K562 (cell line): Measurements from ENCODE around the gene NXF1. TPM values are rescaled to one million over a fixed set of nuclear protein-coding genes. Genes with fewer than 3 reads are reported as not detected.

Source experiments
- ATAC-seq: fragments of 200-7000 bp; cut with Tn5 transposase; 3 replicates; pipeline ENCODE4 v1.9.1; 2020; ENCODE audit warnings: moderate library complexity
- BruUV-seq: library from RNA; stranded (reverse); fragments of 400-500 nt; replicated peaks from 2 replicates; lab custom pipeline; 2021; lab: Mats Ljungman, UMichigan
- CTCF ChIA-PET: fragments of 300-600 bp; formaldehyde crosslinking; extraction: SDS; loops from one replicate; lab custom pipeline; 2021; ENCODE audit warnings: low intra/inter-chr PET ratio; lab: Yijun Ruan, JAX
- POLR2A ChIA-PET: fragments of 300-600, 350-650 bp; sonication (Branson Sonifier 250); formaldehyde crosslinking; extraction: SDS; loops from one replicate; lab custom pipeline; 2021; ENCODE audit warnings: antibody characterized with exemption, inconsistent platforms; lab: Yijun Ruan, JAX
- DNase-seq, 4 experiments: peaks; one replicate each; pipeline versions ENCODE4 v3.0.0 to v3.0.0-alpha.2; 2011 to 2018; ENCODE audit warnings: low spot score in 3 of 4, mixed read lengths in 3 of 4; ENCODE audit errors: extremely low read depth in 1 of 4
- FAIRE-seq: peaks from 2 replicates; lab custom pipeline; 2011; peaks lifted over from hg19 to GRCh38; lab: Jason Lieb, UNC
- H2AFZ ChIP-seq: 2 replicates; pipeline ENCODE4 v1.6.0; 2011; ENCODE audit warnings: low read depth, low read length, control low read depth, inconsistent platforms
- H3K27ac ChIP-seq: fragments of 200-600 bp; 3 replicates; pipeline ENCODE4 v1.8.0; 2011; ENCODE audit warnings: low read depth, mild to moderate bottlenecking, control low read depth, inconsistent platforms, low read length, moderate library complexity, mixed read lengths; ENCODE audit errors: extremely low read depth
- H3K27me3 ChIP-seq, 2 experiments: fragments of 300-600 bp in 1 of 2; 2 replicates in 1 of 2; 3 replicates in 1 of 2; pipeline versions ENCODE4 v1.6.0 to v1.8.0; 2011; ENCODE audit warnings: inconsistent platforms in 2 of 2, low read length in 2 of 2, mild to moderate bottlenecking in 1 of 2, mixed read lengths in 1 of 2, moderate library complexity in 1 of 2; ENCODE audit not compliant: control insufficient read depth in 2 of 2, insufficient read depth in 2 of 2
- H3K36me3 ChIP-seq: fragments of 300-600 bp; 3 replicates; pipeline ENCODE4 v1.8.0; 2011; ENCODE audit warnings: mild to moderate bottlenecking, low read length, inconsistent platforms; ENCODE audit not compliant: control insufficient read depth, insufficient read depth
- H3K4me1 ChIP-seq, 2 experiments: fragments of 200-600 bp in 1 of 2; replicated peaks in 1 of 2; 2 replicates in 1 of 2; 3 replicates in 1 of 2; pipeline versions ENCODE4 v1.5.1 to v1.8.0; 2011; ENCODE audit warnings: inconsistent platforms in 2 of 2, low read length in 2 of 2, mild to moderate bottlenecking in 1 of 2, mixed read lengths in 1 of 2, moderate library complexity in 1 of 2; ENCODE audit not compliant: control insufficient read depth in 2 of 2, insufficient read depth in 2 of 2
- H3K4me2 ChIP-seq: 2 replicates; pipeline ENCODE4 v1.6.1; 2011; ENCODE audit warnings: low read length, control low read depth, inconsistent platforms, mixed read lengths; ENCODE audit not compliant: insufficient read depth
- H3K4me3 ChIP-seq: fragments of 200-600 bp; sonication (generic), shearing (Covaris generic); 2 replicates; pipeline ENCODE4 v1.5.1; 2016; ENCODE audit warnings: control low read depth, inconsistent platforms
- H3K79me2 ChIP-seq: fragments of 200-600 bp; 3 replicates; pipeline ENCODE4 v1.8.0; 2011; ENCODE audit warnings: low read length, inconsistent platforms; ENCODE audit not compliant: control insufficient read depth, insufficient read depth
- H3K9ac ChIP-seq, 2 experiments: 2 replicates each; pipeline versions ENCODE4 v1.6.0 to v1.6.1; 2011; ENCODE audit warnings: low read depth in 2 of 2, low read length in 2 of 2, control low read depth in 1 of 2, inconsistent platforms in 1 of 2, mild to moderate bottlenecking in 1 of 2, mixed read lengths in 1 of 2; ENCODE audit not compliant: insufficient read depth in 1 of 2
- H3K9me1 ChIP-seq: one replicate; pipeline ENCODE4 v1.6.0; 2011; ENCODE audit warnings: inconsistent platforms, mild to moderate bottlenecking, low read length, moderate library complexity; ENCODE audit not compliant: control insufficient read depth, insufficient read depth
- H3K9me3 ChIP-seq: replicated peaks from 2 replicates; pipeline ENCODE4 v1.5.1; 2011; ENCODE audit warnings: low read depth, low read length, inconsistent platforms; ENCODE audit not compliant: control insufficient read depth, insufficient read depth
- H4K20me1 ChIP-seq: replicated peaks from 2 replicates; pipeline ENCODE4 v1.6.1; 2011; ENCODE audit warnings: low read length, inconsistent platforms, mixed read lengths; ENCODE audit not compliant: control insufficient read depth, insufficient read depth
- ARID3B ChIP-seq: fragments of 250-450 bp; sonication (Bioruptor Pico); IDR thresholded peaks from 2 replicates; pipeline ENCODE4 v1.4.0; 2020; ENCODE audit warnings: borderline replicate concordance
- CBX2 ChIP-seq: fragments of 200-600 bp; sonication (generic); IDR thresholded peaks from one replicate; pipeline ENCODE4 v1.6.1; 2012; ENCODE audit warnings: mild to moderate bottlenecking, low read length, inconsistent platforms; ENCODE audit not compliant: insufficient read depth, poor library complexity, severe bottlenecking
- DMBX1 ChIP-seq: fragments of 250-450 bp; sonication (Bioruptor Pico); IDR thresholded peaks from 2 replicates; pipeline ENCODE4 v1.8.0; 2022; ENCODE audit warnings: inconsistent platforms, mild to moderate bottlenecking, moderate library complexity, borderline replicate concordance
- HDAC1 ChIP-seq, 2 experiments: fragments of 450-650 bp; IDR thresholded peaks; 2 replicates each; pipeline ENCODE4 v1.6.1; 2016 to 2017; ENCODE audit warnings: inconsistent platforms in 1 of 2, mild to moderate bottlenecking in 1 of 2, moderate library complexity in 1 of 2
- NCOR1 ChIP-seq: fragments of 450-650 bp; IDR thresholded peaks from 2 replicates; pipeline ENCODE4 v1.6.1; 2016; ENCODE audit warnings: mild to moderate bottlenecking, moderate library complexity
- RAD51 ChIP-seq: fragments of 450-650 bp; IDR thresholded peaks from 2 replicates; pipeline ENCODE4 v1.7.1; 2016; ENCODE audit warnings: low read depth, mild to moderate bottlenecking, borderline replicate concordance
- SPI1 ChIP-seq: IDR thresholded peaks from 2 replicates; pipeline ENCODE4 v1.6.1; 2011; ENCODE audit warnings: low read depth, low read length, control low read depth, borderline replicate concordance
- SRF ChIP-seq, 2 experiments: fragments of 250-450, 450-650 bp in 1 of 2; sonication (Bioruptor Pico) in 1 of 2; sonication (generic) in 1 of 2; formaldehyde crosslinking; IDR thresholded peaks; 2 replicates each; pipeline versions ENCODE4 v1.5.0 to v1.5.1; 2020 to 2022; ENCODE audit warnings: mild to moderate bottlenecking in 1 of 2, missing genetic modification reagents in 1 of 2
- TSC22D4 ChIP-seq: fragments of 450-650 bp; IDR thresholded peaks from 2 replicates; pipeline ENCODE4 v1.6.1; 2016; ENCODE audit warnings: missing genetic modification characterization, missing biosample characterization, control low read depth
- ZBTB26 ChIP-seq: fragments of 450-650 bp; formaldehyde crosslinking; IDR thresholded peaks from 2 replicates; pipeline ENCODE4 v1.4.0; 2022; ENCODE audit warnings: missing genetic modification characterization
- ZFPM2 ChIP-seq: fragments of 250-450 bp; sonication (Bioruptor Pico); IDR thresholded peaks from 2 replicates; pipeline ENCODE4 v1.5.1; 2022; ENCODE audit warnings: mild to moderate bottlenecking
- WGBS: fragments of 100-300 bp; shearing (Covaris generic); methylation state at CpG from one replicate; pipeline ENCODE4 v1.1.6; 2016; ENCODE audit warnings: low coverage, mixed read lengths; ENCODE audit not compliant: insufficient coverage; ENCODE audit errors: missing lambda C conversion rate; 5-methylcytosine and 5-hydroxymethylcytosine counted together
- in situ Hi-C: fragments of 300-500 bp; cut with MboI; formaldehyde crosslinking; loops from 4 replicates; pipeline ENCODE4 v1.15.0; 2018; ENCODE audit warnings: inconsistent platforms, mixed read lengths
- intact Hi-C: fragments of 100-400 bp; cut with micrococcal nuclease; formaldehyde crosslinking; loops from 2 replicates; pipeline ENCODE4 v1.14.2; 2022
- polyA plus RNA-seq, 8 experiments: library from polyadenylated mRNA; depleted of rRNA in 4 of 8; stranded (reverse) in 5 of 8; unstranded in 3 of 8; fragments of >200 nt; fragmentation: Nextera tagmentation in 2 of 8; fragmentation: Illumina TruSeq in 1 of 8; extraction: Ambion mirVana in 2 of 8; extraction: Trizol in 1 of 8; gene quantifications; 2 replicates each; pipeline versions ENCODE4 v1.2.1 to v1.2.3, GENCODE V29; 2011 to 2014; ENCODE audit warnings: inconsistent platforms in 1 of 8, missing spikeins in 1 of 8
- total RNA-seq, 7 experiments: library from RNA; depleted of rRNA in 6 of 7; stranded (reverse); fragments of >200 nt in 6 of 7; fragmentation: Illumina TruSeq in 2 of 7; extraction: Trizol in 2 of 7; gene quantifications; 2 replicates each; pipeline versions ENCODE4 v1.2.1 to v1.2.3, GENCODE V29; 2011 to 2021; ENCODE audit warnings: low replicate concordance in 1 of 7
- TF ChIP-seq, protein P1 (sequence below): fragments of 250-450 bp; sonication (Bioruptor Pico); IDR thresholded peaks from 2 replicates; pipeline ENCODE4 v1.8.0; 2022; ENCODE audit warnings: moderate library complexity, mild to moderate bottlenecking, inconsistent platforms
- TF ChIP-seq, protein P2 (sequence below), 2 experiments: IDR thresholded peaks; 2 replicates each; pipeline ENCODE4 v1.6.1; 2012; ENCODE audit warnings: improper control_type of control experiment in 2 of 2, low read depth in 2 of 2, low read length in 2 of 2, borderline replicate concordance in 1 of 2

The NXF1 gene
- total and polyA plus RNA-seq, 9 of the 15 experiments (the other 6 are each of a cell fraction or from before 2014, with no cell fraction given) = 18.1 to 98.3 (median 35.8) TPM

GRCh38 chr11:62786318-62787004, 18.8 kb downstream of the NXF1 start:
- BruUV-seq = no TSS peak
- TF ChIP-seq DMBX1 (CRISPR knock-in tag) (no peak), ARID3B (CRISPR knock-in tag) (no peak), RAD51 (peak; percentile 15; the same call in 1 of the 2 replicates), CBX2 (no peak), SRF (CRISPR knock-in tag; IDR thresholded peaks at IDR 0.05) (no peak), TSC22D4 (tag) (no peak), NCOR1 (no peak), SPI1 (no peak), ZFPM2 (CRISPR knock-in tag) (no peak), HDAC1 (IDR thresholded peaks at IDR 0.05) (peak in 1 of 2 experiments; percentile 52; a peak in 1 of 4 replicates), ZBTB26 (CRISPR knock-in tag) (no peak)
- TF ChIP-seq, protein P1, sequence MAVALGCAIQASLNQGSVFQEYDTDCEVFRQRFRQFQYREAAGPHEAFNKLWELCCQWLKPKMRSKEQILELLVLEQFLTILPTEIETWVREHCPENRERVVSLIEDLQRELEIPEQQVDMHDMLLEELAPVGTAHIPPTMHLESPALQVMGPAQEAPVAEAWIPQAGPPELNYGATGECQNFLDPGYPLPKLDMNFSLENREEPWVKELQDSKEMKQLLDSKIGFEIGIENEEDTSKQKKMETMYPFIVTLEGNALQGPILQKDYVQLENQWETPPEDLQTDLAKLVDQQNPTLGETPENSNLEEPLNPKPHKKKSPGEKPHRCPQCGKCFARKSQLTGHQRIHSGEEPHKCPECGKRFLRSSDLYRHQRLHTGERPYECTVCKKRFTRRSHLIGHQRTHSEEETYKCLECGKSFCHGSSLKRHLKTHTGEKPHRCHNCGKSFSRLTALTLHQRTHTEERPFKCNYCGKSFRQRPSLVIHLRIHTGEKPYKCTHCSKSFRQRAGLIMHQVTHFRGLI (CRISPR knock-in tag) = no peak
- TF ChIP-seq, protein P2, sequence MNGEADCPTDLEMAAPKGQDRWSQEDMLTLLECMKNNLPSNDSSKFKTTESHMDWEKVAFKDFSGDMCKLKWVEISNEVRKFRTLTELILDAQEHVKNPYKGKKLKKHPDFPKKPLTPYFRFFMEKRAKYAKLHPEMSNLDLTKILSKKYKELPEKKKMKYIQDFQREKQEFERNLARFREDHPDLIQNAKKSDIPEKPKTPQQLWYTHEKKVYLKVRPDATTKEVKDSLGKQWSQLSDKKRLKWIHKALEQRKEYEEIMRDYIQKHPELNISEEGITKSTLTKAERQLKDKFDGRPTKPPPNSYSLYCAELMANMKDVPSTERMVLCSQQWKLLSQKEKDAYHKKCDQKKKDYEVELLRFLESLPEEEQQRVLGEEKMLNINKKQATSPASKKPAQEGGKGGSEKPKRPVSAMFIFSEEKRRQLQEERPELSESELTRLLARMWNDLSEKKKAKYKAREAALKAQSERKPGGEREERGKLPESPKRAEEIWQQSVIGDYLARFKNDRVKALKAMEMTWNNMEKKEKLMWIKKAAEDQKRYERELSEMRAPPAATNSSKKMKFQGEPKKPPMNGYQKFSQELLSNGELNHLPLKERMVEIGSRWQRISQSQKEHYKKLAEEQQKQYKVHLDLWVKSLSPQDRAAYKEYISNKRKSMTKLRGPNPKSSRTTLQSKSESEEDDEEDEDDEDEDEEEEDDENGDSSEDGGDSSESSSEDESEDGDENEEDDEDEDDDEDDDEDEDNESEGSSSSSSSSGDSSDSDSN (IDR thresholded peaks at IDR 0.05; ENCODE audit: borderline replicate concordance in 1 of 2, low read depth in 2 of 2, low read length in 2 of 2) = peak; percentile 85 to 93; a peak in 3 of 4 replicates

More at GRCh38 chr11:62786318-62787004, 18.8 kb downstream of the NXF1 start:
- under 1% methylated on average over 31 of the region's 51 CpGs for WGBS
- peak overlapping the region; percentile 68 to 99 for H3K9ac ChIP-seq
- peaks cover 53% of the 10 kb centered on the region; the same call in 2 of the 3 replicates for H3K36me3 ChIP-seq
- H3K4me2 ChIP-seq = peak overlapping the region; percentile 92
- intact Hi-C loops (loop anchor here (1.0 to 2.0 kb wide), 6 partner anchors 46 to 238 kb away; partner anchors contain the start of genes HNRNPUL2, SLC3A2, STX5 and TEX54), in situ Hi-C loops (no loop called here)
- H4K20me1 ChIP-seq = no peaks in the 10 kb centered on the region
- H3K4me1 ChIP-seq = peaks cover 22 to 25% of the 10 kb centered on the region in 2 experiments
- H3K9me1 ChIP-seq = no peaks in the 10 kb centered on the region
- H3K4me3 ChIP-seq = peak overlapping the region; percentile 82
- H2AFZ ChIP-seq = peak overlapping the region; percentile 82
- ATAC-seq (peak; percentile 80), DNase-seq (peak; percentile 82 to 94 (median 87)), FAIRE-seq (no peak)
- no peaks in the 10 kb centered on the region for H3K9me3 ChIP-seq
- peaks cover 51% of the 10 kb centered on the region for H3K79me2 ChIP-seq
- CTCF ChIA-PET = interaction anchor here (0.6 to 4.5 kb wide), 7 partner anchors 54 to 237 kb away, joined by 3 to 51 read pairs (median 6); partner anchors contain the start of gene SLC3A2
- POLR2A ChIA-PET = interaction anchor here (0.6 to 11.4 kb wide), 32 partner anchors 8 to 615 kb away, joined by 3 to 116 read pairs (median 4); partner anchors contain the start of genes C11orf98, CSKMT, HNRNPUL2 and LBHD1
- peak overlapping the region; percentile 92 for H3K27ac ChIP-seq
- no peaks in the 10 kb centered on the region for H3K27me3 ChIP-seq
